Midbrain (tissue), 1 donor: ENCODE data around the gene HOXA13.

Experiments
- DNase-seq: peaks from one replicate; lab custom pipeline; 2025; lab: John Stamatoyannopoulos, UW

The HOXA13 gene

DNA sequence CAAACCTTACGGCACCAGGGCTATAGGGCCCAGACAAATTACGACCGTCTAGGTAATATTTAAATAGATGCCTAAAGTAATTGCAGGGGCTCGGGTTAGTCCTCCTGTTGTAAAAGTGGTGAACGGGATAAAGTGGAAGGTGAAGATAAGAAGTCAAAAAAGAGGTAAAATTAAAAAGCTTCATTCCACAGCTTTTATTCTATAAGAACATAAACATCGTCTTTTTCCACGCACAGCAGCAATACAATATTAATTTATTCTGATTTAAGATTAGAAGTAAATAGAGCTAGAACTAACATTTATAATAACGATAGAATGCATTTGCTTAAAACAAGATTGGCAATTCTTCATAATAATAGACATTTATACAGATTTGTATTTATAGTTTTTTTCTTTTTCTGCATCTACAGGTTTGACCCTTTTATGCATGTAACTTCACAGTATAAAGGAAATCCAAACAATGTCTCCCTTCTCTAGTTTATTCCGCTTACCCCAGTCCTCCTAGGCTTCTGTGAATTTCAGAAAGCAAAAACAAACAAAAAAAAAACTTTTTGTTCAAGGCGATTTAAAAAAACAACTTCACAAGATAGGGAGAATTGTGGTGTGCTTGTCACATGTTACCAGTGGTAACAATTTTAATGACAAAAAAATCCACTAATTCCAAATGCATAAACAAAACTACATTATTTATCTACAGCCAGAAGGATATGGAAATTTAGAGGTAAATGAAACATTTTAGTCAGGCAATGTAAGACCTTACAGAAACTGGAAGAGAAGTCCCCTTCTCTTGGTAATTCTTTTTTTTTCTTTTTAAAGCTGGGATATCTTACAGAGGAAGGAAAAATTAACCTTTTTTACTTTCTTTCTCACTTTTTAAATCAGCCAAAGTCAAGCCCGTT lies 29.2 kb downstream of the HOXA13 start:
- no peak for DNase-seq

DNA sequence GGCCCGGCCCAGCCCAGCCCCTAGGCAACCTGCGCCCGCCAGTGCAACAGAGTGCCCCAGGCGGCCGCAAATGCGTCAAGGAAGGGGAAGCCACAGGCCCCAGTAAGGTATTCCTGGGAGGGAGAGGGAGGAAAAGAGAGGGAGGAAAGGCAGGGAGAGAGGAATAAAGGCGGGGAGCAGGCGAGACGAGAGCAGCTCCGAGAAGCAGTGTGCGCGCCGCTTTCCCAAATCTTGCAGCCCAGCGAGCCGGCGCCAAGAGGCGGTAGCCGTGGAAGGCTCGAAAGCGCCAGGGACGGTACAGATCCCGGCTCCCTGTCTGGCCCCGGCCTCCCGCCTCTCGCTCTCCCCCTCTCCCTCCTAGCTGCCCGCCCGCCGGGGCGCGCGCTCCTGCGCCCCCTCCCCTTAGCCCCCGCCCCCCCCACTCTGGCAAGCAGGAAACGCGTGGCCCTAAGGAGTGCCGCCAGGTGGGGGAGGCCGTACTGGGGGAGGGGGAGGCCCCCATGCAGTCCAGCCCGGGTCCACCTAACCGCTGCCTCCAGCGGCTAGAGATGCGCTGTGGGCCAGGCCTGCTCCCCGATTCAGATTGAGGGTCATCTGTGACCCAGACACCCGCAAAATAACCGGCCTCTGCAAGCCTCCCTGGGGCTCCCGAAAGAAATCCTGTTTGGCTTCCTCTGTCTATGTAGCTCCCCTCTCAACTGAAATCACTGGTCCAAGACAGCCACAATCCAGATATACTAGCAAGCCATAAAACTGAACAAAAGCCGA lies 30.0 kb downstream of the HOXA13 start:
- DNase-seq = no peak

DNA sequence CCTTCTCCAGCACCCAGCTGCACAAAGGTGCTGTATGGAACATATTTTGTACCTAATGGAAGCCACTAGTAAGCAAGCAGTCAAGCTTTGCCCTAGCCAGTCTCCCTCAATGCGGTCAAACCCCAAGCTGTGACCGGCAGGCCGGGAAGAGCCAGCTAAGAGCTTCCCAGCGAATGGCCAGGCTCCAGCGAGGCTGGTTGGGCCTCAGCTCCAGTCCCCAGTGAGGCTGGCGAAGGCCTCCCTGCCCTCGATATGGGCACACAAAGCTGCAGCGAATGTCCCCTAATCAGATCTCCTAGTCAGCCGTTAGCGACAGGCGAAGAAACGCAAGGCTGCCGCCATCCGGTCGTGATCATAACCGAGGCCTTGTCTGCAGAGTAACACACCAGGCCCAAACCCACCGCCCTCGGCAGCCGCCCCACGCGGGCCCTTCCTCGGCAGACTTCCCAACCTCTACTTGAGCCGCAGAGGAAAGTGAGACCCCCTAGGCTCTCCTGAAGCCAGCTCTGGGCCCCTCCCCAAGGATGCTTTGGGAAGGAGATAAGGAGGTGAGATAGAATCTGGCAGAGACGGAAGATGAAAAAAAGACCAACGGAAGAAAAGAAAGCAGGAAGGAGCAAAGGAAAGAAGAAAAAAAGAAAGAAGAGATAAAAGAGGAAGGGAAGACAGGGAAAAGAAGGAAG lies 31.5 kb downstream of the HOXA13 start:
- no peak for DNase-seq

DNA sequence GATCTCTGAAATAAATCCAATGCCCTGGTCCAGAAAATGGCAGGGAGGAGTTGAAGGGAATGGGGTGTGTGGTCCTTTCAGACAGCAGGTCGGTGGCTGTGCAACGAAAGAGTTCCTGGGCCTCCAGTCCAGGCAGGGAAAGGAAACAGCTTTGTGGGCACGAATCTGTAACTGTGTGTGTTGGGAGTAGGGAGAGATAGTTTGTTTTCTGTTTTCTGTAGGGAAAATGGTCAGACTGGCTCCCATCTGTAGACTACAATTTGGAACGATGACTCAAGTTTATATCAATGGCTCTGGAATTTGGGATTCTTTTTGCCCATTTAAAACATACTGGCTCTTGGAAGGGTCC lies 32.0 kb downstream of the HOXA13 start:
- no peak for DNase-seq

DNA sequence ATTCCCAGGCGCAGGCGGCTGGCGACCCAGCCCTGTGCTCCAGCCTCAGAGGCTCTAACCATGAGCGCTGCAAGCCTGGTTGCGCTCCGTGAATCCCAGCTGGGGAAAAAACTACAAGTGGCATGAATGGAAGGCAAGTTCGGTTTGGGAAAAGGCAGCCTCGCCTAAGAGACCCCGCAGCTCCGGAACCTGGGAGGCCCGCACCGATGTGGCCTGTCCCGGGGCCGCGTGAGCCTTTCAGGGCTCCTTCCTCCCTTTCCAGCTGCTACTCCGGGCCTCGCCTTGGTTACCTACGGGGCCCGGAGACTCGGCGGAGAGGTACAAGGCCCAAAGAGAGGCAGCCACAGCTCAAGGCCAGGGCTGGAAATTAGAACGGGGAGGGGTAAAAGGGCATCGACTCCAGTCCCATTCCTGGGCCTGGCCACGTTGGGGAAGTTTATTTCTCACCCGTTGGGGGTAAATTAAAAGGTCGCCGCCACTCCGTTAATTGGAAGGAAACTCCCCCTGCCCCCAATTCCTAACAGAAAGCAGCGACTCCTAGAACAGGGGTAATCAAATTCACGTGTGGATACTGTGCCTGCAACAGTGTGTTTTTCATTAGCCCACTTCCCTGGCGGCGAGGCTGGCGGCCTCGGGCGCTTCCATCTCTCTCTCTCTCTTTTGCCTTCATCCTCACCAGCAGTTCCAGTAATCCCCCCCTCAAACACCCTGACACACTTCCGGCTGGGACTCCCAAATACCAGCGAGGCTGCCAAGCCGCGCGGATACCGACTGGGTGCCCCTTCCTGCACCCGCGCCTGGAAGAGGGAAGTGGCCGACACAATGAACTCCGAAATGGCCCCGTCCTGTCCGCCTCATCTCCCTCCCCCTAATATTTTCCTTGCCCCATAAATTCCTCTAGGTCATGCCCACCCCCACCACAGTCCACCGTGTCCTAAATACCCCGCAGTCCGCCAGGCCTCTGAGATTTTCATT lies 33.1 kb downstream of the HOXA13 start:
- no peak for DNase-seq

DNA sequence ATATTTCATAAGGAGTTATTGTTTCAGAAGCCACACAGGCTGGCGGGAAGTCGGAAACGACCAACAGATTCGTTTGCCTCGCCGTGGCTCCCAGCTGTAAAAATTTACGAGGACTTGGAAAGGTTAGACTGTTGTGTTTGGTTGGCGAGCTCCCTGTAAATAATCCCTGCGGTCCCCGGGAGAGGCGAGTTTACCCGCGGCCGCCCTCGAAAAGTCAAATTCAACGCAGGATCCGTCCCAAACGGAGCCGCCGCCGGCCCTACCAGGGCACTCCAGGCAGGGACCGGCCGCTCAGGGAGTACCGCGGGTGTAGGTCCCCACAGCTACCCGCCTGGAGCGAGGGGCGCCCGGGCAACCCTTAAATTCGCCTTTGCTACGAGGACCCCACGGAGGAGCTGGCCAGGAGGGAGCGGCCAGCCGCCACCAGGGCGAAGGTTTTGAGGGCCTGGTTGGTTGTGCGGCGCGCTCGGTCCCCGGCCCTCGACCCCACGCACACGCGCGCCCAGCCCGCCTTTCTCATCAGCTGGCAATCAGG lies 33.8 kb downstream of the HOXA13 start:
- DNase-seq = no peak

DNA sequence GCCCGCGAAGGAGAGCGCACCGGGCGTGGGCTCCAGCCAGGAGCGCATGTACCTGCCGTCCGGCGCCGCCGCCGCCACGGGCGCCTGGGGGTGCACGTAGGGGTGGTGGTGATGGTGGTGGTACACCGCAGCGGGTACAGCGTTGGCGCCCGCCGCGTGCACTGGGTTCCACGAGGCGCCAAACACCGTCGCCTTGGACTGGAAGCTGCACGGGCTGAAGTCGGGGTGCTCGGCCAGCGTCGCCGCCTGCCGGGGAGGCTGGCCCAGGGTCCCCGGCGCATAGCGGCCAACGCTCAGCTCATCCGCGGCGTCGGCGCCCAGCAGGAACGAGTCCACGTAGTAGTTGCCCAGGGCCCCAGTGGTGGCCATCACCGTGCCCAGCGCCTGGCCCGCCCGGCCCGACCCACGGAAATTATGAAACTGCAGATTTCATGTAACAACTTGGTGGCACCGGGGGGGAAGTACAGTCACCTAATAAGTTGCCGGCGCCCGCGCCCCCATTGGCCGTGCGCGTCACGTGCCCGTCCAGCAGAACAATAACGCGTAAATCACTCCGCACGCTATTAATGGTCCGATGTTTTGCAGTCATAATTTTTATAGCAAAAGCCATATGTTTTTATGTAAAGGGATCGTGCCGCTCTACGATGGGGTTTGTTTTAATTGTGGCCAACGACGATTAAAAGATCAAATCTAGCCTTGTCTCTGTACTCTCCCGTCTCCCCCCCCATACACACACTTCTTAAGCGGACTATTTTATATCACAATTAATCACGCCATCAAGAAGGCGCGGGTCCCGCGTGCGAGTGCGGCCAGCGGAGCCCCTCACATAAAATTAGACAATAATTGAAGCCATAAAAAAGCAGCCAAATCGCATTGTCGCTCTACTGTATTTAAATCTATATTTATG lies 34.5 kb downstream of the HOXA13 start, which contains the start of gene HOXA9:
TSS of gene HOXA9 (minus strand) at position 449 of the 907 bp plus-strand sequence. CDS start at position 369, 80 bp downstream.
- no peak for DNase-seq

DNA sequence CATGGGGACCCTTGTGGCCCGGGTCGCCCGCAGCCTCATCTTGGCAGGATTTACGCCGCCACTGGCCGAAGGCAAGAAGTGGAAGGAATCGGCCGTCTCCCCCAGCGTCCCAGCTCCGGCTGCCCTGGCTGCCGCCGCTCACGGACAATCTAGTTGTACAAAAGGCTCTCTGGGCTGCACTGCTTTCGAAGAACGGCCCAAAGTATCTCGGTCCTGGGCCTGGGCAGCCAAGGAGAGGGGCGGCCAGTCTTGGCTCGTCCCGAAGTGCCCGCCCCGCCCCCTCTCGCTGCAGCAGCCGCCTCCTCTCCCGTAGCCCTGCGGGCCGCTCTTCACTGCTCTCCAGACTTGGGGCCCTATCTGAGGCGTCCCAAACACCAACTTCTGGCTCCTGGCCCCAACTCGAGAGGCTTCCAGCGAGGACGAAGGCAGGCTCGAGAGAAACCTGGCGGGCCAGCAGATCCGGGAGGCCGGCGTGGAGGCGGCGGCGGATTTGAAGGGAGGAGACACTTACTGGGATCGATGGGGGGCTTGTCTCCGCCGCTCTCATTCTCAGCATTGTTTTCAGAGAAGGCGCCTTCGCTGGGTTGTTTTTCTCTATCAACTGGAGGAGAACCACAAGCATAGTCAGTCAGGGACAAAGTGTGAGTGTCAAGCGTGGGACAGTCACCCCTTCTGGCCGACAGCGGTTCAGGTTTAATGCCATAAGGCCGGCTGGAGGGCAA lies 35.4 kb downstream of the HOXA13 start:
- no peak for DNase-seq

DNA sequence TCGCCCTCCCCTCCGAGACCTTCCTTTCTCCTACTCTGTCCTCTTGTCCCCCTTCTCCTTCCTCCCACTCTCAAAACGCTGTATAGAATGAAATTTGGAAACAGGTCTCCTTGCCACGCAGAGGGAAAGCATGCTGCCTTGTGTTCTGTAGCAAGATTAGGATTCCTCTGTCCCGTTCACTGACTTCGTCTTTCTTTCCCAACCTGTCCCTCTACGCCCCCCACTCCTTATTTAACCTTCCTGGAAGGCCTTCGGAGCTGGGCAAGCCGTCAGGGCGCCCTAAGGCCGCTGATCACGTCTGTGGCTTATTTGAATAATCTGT lies 35.9 kb downstream of the HOXA13 start:
- no peak for DNase-seq

DNA sequence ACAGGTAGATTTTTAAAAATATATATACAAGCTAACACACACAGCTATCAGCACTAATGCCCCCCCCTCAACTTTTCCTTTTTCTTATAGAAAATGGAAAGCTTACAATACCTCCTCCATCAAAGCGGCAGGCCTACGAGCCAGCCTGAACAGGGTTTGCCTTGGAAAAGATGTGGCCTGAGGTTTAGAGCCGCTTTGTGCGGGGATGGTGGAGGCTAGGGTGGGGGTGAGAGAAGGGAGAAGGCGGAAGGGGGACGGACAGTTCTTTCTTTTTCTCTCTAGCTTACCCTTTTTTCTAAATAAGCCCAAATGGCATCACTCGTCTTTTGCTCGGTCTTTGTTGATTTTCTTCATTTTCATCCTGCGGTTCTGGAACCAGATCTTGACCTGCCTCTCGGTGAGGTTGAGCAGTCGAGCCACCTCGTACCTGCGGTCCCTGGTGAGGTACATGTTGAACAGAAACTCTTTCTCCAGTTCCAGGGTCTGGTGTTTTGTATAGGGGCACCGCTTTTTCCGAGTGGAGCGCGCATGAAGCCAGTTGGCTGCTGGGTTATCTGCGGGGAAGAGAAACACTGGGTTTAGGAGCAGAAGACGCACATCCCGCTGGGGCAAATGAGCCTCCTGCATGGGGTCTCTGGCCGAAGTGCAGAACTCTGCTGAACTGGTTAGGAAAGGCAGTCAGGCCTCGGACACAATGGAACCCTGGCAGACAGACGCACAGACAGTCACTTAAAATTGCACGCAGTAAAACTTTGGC lies 36.4 kb downstream of the HOXA13 start:
- no peak for DNase-seq

DNA sequence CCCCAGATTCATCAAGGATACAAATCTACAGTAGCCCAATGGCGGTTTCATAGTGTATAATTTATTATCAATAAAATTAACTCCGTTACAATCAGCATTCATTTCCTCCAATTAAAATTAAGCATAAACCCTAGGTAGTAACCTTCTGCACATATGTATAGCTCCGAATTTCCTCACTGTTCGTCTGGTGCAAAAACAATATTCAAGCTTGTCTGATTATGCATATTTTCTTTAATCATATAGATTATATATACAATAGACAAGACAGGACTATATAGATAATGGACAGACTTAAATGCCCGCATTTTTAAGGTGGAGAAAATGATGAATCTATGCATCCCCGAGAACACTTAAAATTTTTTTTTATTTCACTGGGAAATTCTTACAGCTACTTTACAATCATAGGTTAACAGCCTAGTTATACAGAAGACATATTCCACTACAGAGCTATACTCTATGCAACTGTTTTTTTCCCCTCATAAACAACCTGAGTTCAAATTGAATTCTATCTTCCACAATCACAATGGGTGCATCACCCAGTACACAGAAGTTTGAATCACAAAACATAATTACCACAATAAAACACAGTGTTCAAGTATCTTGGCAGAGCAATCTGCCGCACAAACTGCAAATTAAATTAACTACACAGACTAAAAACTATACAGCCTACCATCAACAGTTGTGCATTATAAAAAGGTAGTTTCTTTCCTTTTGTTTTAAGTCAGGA lies 37.2 kb downstream of the HOXA13 start:
- DNase-seq = no peak

DNA sequence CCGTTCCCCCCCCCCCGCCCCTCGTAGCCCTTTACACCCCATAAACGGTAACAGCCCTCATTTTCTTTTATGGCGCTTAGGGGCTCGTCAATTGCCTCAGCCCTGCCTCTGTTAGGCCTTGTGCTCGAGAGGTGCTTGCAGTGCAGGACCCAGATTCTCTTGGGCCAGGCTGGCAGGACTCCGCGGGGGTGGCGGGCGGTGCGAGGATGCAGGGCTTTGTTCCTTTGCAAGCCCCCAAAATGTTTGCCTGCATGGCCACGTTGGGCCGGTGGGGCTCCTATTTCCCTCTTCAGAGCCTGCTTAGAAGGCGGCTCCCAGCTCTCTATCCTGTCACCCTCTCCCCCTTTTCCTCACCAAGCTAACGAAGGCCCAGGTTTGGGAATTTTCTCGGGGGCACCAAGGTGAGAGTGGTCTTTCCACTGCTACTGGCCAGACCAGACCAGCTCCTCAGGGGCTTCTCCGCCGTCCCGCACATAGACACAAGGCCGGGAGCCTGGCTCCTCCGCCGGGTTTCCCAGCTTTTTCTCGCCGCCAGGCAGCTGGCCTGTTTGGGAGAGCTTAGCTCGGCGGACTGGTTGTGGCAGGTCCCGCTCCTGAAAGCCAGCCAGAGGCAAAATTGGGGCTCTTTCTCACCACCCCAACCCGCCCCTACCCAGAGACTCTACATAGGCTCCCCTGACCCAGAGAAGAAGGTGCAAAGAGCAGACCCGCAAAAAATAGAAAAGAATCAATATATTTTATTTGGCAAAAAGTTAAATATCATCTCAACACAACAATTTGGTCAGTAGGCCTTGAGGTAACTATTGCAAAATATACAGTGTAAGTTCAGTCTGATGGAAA lies 38.0 kb downstream of the HOXA13 start:
- no peak for DNase-seq

DNA sequence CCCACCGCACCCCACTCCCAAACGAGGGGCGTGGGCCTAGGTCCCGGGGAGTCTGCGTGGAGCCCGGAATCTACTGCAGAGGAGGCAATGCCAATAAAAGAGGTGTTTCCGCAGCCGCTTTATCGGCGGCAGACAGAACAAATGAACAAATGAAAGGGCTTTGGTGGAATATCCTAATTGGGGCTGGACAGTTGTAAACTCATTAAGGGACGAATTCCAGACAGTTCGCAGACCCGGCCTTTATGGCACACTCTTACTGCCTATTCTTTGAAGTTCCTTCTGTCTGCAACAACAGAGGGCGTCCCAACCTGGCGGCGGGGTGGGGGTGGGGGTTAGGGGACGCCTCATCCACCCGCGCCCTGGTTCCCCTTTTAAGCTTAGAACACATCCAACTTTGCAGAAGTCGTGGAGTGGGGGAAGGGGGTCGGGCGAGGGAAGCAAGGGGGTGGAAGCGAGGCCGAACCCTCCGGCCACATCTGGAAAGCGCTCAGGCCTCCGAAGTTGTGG lies 38.6 kb downstream of the HOXA13 start:
- DNase-seq = no peak

DNA sequence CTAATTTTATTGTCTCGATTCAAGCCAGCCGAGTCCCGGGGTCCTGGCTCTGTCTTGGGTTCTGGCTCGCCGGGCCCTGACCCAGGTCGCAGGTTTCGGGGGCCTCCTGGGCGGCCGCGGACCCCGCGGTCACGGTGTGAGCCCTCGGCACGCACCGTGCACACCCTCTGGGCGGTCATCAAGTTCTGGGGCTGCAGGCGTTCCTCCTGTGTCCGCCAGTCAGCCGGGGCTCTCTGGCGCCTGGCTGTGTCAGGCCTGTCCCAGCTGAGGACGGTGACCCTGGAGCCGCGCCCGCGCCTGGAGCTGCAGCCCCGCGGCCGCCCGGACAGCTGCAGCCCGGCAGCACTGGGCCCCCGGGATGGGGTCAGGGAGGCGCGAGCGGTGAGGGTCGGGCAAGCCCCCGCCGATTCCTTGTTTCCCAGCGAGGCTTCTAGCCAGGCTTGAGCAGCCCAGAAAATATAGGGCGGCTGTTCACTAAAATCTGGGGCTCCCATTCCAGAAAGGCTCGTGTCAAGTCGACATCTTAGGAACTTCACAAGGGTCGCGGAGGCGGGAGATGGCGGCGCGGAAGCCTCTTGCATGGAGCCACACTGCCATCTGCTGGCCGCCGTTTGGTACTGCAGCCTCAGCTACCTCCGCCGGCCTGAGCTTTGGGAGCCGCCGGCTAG lies 39.2 kb downstream of the HOXA13 start:
- peak; percentile 73 for DNase-seq

DNA sequence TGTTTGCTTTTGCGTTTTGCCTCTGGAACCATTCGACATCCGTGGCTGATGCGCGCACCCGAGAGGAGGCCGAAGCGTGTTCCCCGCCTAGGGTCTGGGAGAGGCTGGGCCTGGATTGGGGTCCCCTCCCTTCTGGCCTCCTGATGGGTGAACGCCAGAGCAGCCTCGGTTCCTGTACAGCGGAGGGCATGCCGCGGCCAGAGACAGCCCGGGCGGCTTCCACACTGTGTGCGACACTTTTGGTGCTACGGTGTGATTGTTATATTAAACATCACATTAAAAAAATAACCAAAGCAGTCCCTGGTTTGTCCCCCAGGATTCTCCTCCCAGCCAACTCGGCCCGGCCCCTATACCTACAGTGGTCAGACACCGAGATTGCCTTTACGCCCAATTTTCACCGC lies 39.7 kb downstream of the HOXA13 start:
- no peak for DNase-seq
